22Rv1 (cell line): ENCODE data around the gene LRMDA.

Source experiments
- CTCF ChIP-seq: fragments of 450-650 bp; IDR thresholded peaks from 2 replicates; pipeline ENCODE4 v1.5.1; 2017; ENCODE audit warnings: mild to moderate bottlenecking
- ZFX ChIP-seq: fragments of 450-650 bp; IDR thresholded peaks from 2 replicates; pipeline ENCODE4 v1.6.1; 2017; ENCODE audit warnings: antibody characterized with exemption, borderline replicate concordance

- TF ChIP-seq CTCF (no peak), ZFX (no peak)
Measured at GRCh38 chr10:76000550-76000949, 569.1 kb downstream of the LRMDA start.
